ENCODE measurements around the gene ST3GAL2. TPM values are rescaled to one million over a fixed set of nuclear protein-coding genes. Genes with fewer than 3 reads are reported as not detected.

The ST3GAL2 gene
- total and polyA plus RNA-seq, 2 of the 4 experiments (the other 2 are of a cell fraction): 17.4 to 17.7 TPM

DNA sequence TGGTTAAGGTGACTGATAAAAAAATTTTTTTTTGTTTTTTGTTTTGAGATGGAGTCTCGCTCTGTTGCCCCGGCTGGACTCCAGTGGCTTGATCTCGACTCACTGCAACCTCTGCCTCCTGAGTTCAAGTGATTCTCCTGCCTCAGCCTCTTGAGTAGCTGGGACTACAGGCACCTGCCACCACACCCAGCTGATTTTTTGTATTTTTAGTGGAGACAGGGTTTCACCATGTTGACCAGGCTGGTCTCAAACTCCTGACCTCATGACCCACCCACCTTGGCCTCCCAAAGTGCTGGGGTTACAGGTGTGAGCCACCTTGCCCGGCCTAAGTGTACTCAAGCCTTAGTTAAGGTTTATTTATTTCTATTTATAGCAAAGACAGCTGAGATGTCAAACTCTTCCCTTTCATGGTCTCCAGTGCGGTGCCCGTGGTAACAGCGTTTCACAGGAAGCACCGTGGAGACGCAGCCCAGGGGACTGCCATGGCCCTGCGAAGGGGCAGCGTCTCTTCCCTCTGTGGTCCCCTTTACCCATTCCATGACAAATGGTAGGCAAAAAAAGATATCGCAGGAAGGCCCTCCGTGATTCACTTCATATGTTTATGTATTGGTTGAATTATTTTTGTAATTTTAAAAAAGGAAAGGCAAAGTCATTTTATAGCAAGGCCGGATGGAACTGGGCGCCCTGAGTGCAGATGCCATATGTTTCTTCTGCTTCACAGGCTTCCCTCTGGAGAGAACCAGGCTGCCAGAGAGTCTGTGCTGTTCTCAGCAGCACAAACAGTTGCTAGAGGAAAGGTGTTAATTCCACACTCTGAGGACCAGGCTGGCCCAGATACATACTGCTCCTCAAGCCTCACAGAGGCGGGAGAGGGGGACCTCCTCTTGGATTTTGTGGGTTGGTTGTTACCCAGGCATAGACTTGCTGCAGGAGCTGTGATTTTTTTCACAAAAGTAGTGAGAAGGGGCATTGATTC lies 63.0 kb downstream of the ST3GAL2 start:
- no peak overlapping the region for H3K9ac ChIP-seq (ENCODE audit: low read depth, low read length)
- H3K14ac ChIP-seq (replicated peaks; ENCODE audit: low read depth, low read length): no peak overlapping the region
- dilution Hi-C loops (cut with HindIII; ENCODE audit: low sequenced_read_pairs, unreplicated experiment): no loop called here
- intact Hi-C loops (cut with micrococcal nuclease): no loop called here
- H4K20me1 ChIP-seq (ENCODE audit: insufficient read depth, low read length): no peaks in the 10 kb centered on the region
- POLR2A ChIA-PET (ENCODE audit: unreplicated experiment): no interaction called here
- H3K79me1 ChIP-seq (ENCODE audit: low read depth in 1 of 2, low read length in 2 of 2): peaks cover 11 to 38% of the 10 kb centered on the region in 2 experiments; a peak in 3 of 4 replicates
- no peaks in the 10 kb centered on the region for H3K9me1 ChIP-seq (ENCODE audit: insufficient read depth, low read length)
- no peak for ATAC-seq (ENCODE audit: low read depth)
- no peak overlapping the region for H3K4me2 ChIP-seq (ENCODE audit: low read depth, low read length)
- H3K36me3 ChIP-seq (ENCODE audit: control insufficient read depth, insufficient read depth, low read length): peaks cover 34% of the 10 kb centered on the region
- 93% methylated on average over 7 of the region's 16 CpGs; no CpG with 5 or more reads in 1 of the 2 experiments for WGBS, 2 experiments (ENCODE audit: extremely low coverage in 2 of 2, insufficient read length in 1 of 2)
- no peak overlapping the region for H3K4me3 ChIP-seq (ENCODE audit: insufficient read depth, low read depth, low read length)
- no peak overlapping the region for H2AK5ac ChIP-seq (ENCODE audit: low read depth, low read length)
- no peaks in the 10 kb centered on the region for H3K9me3 ChIP-seq (ENCODE audit: control insufficient read depth, insufficient read depth, low read length)
- DNase-seq: no peak
- BruUV-seq (replicated peaks): no TSS peak
- H2AK9ac ChIP-seq (replicated peaks; ENCODE audit: low read depth, low read length, poor library complexity): no peak overlapping the region
- H4K8ac ChIP-seq (ENCODE audit: low read depth in 2 of 2, low read length in 2 of 2): 0 out of 4 replicates have a peak overlapping the region, but pooled peaks of 1 of the 2 experiments have one; percentile 7
- H2BK5ac ChIP-seq (ENCODE audit: low read depth, low read length, poor library complexity, severe bottlenecking): no peak overlapping the region
- no peak overlapping the region for H3K23ac ChIP-seq (ENCODE audit: low read depth, low read length)
- no peak overlapping the region for H4K91ac ChIP-seq (ENCODE audit: insufficient read depth, low read depth, low read length)
- H2BK15ac ChIP-seq (ENCODE audit: low read depth, low read length): no peak overlapping the region
- no peak overlapping the region for H3K4ac ChIP-seq (ENCODE audit: low read depth, low read length)
- TF ChIP-seq CHD1 (IDR thresholded peaks at IDR 0.05; ENCODE audit: low read depth, low read length) (no peak), POLR2A (IDR thresholded peaks at IDR 0.05; ENCODE audit: low read depth, low read length) (no peak)
- TF ChIP-seq, protein P1, sequence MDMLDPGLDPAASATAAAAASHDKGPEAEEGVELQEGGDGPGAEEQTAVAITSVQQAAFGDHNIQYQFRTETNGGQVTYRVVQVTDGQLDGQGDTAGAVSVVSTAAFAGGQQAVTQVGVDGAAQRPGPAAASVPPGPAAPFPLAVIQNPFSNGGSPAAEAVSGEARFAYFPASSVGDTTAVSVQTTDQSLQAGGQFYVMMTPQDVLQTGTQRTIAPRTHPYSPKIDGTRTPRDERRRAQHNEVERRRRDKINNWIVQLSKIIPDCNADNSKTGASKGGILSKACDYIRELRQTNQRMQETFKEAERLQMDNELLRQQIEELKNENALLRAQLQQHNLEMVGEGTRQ (IDR thresholded peaks at IDR 0.05; ENCODE audit: low read depth, low read length): no peak
- no peak overlapping the region for H4K5ac ChIP-seq (ENCODE audit: low read depth, low read length)
- in situ Hi-C loops (cut with MboI; ENCODE audit: low sequenced_read_pairs): no loop called here
- H3K18ac ChIP-seq (ENCODE audit: low read depth, low read length): no peak overlapping the region
- no peaks in the 10 kb centered on the region for H3K4me1 ChIP-seq (ENCODE audit: control insufficient read depth, insufficient read depth, low read length)
- no peak overlapping the region for H2BK20ac ChIP-seq (ENCODE audit: low read depth, low read length)
- no peak overlapping the region for H2BK120ac ChIP-seq (ENCODE audit: low read depth, low read length)
- no peaks in the 10 kb centered on the region for H3K27me3 ChIP-seq (ENCODE audit: control insufficient read depth, insufficient read depth, low read length)
- H2AFZ ChIP-seq (replicated peaks; ENCODE audit: low read length, poor library complexity): no peak overlapping the region
- no peak overlapping the region for H3K27ac ChIP-seq (ENCODE audit: insufficient read depth, low read length)
- no peak overlapping the region for H3K56ac ChIP-seq (ENCODE audit: extremely low read depth, insufficient read depth, low read length)
- CTCF ChIA-PET: no interaction called here

Data from IMR-90 (cell line).